ENCODE measurements around the gene SORL1. TPM values are rescaled to one million over a fixed set of nuclear protein-coding genes. Genes with fewer than 3 reads are reported as not detected.

SORL1 gene
- total and polyA plus RNA-seq, 2 of the 8 experiments (the other 6 are each of a cell fraction or from before 2014, with no cell fraction given) = 38.1 to 65.5 TPM

- TF ChIP-seq CEBPB (IDR thresholded peaks at IDR 0.05; ENCODE audit: low read depth, low read length) (no peak), KDM4A (IDR thresholded peaks at IDR 0.05; ENCODE audit: low read depth, low read length, severe bottlenecking) (no peak), NRF1 (IDR thresholded peaks at IDR 0.05; ENCODE audit: low read depth, low read length) (no peak), BRCA1 (IDR thresholded peaks at IDR 0.05; ENCODE audit: low read depth, low read length) (no peak), RBBP5 (IDR thresholded peaks at IDR 0.05; ENCODE audit: borderline replicate concordance, low read depth, low read length) (no peak), POLR2A (IDR thresholded peaks at IDR 0.05; ENCODE audit: control extremely low read depth in 1 of 2, low read depth in 2 of 2, low read length in 2 of 2) (no peak)
Measured at GRCh38 chr11:121422675-121423074, 29.4 kb upstream of the SORL1 start (continued).

Data from H1 (cell line).